Vagina (tissue), 2 donors: ENCODE results near the gene CECR2. TPM values are rescaled to one million over a fixed set of nuclear protein-coding genes. Genes with fewer than 3 reads are reported as not detected.

Source experiments
- DNase-seq, 2 donors: peaks; one replicate each; pipeline ENCODE4 v3.0.0-alpha.2; 2017; ENCODE audit errors: extremely low spot score in 2 of 2
- H3K27ac ChIP-seq: fragments of 200-600 bp; sonication (generic); one replicate; pipeline ENCODE4 v1.5.1; 2019
- H3K27me3 ChIP-seq: fragments of 200-600 bp; sonication (generic); one replicate; pipeline ENCODE4 v1.5.1; 2019
- H3K36me3 ChIP-seq, 2 donors: fragments of 200-600 bp; sonication (generic); one replicate each; pipeline ENCODE4 v1.5.1; 2017 to 2019
- H3K4me1 ChIP-seq: fragments of 200-600 bp; sonication (generic); one replicate; pipeline ENCODE4 v1.5.1; 2019
- H3K4me3 ChIP-seq, 2 donors: fragments of 200-600 bp; sonication (generic); 1 replicate in 1 of 2; 2 replicates in 1 of 2; pipeline ENCODE4 v1.5.1; 2016 to 2019
- H3K9me3 ChIP-seq: fragments of 200-600 bp; sonication (generic); one replicate; pipeline ENCODE4 v1.5.1; 2019
- POLR2A ChIP-seq, 2 donors: fragments of 450-650 bp; IDR thresholded peaks; one replicate each; pipeline ENCODE4 v1.6.1; 2017; ENCODE audit warnings: antibody characterized with exemption in 2 of 2, mild to moderate bottlenecking in 2 of 2, moderate library complexity in 2 of 2
- POLR2AphosphoS5 ChIP-seq, 2 donors: sonication (generic); formaldehyde crosslinking; IDR thresholded peaks; one replicate each; pipeline ENCODE4 v1.9.0; 2017; ENCODE audit warnings: antibody characterized with exemption in 2 of 2, mild to moderate bottlenecking in 2 of 2, low read depth in 1 of 2; ENCODE audit not compliant: insufficient read depth in 1 of 2
- intact Hi-C: fragments of 100-400 bp; cut with DNase I; formaldehyde crosslinking; loops from one replicate; pipeline ENCODE4 v1.15.1; 2023
- total RNA-seq: library from RNA; depleted of rRNA; stranded (reverse); fragments of >200 nt; gene quantifications from one replicate; pipeline ENCODE4 v1.2.3, GENCODE V29; 2016
- TF ChIP-seq, protein P1 (sequence below), 3 experiments: fragments of 450-650 bp in 2 of 3; fragments of 200-600 bp in 1 of 3; sonication (generic) in 1 of 3; IDR thresholded peaks; one replicate each; pipeline ENCODE4 v1.5.1; 2017 to 2019; ENCODE audit warnings: antibody characterized with exemption in 3 of 3, mild to moderate bottlenecking in 2 of 3, moderate library complexity in 2 of 3

Gene CECR2
- total RNA-seq, 1 donor from 2014 or later, result 0.98 TPM

DNA sequence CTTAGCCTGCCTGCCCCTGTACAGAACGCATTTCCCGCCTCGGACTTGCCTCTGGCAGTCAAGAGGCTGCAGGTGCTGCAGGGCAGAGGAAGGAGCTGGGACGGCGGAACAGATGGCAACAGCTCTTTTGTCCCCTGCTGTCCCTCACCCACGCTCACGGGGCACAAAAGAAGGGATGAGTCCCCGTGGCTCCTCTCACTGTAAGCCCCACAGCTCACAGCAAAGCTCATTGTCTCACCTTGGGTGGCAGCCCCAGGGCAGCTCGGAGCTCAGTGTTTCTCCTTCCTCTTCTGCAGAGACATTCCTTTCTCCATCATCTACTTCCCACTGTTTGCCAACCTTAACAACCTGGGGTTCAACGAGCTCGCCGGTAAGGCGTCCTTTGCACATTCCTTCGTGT is 218.4 kb downstream of the CECR2 start:
- H3K4me1 ChIP-seq, result no peaks in the 10 kb centered on the region
- intact Hi-C loops, result no loop called here

DNA sequence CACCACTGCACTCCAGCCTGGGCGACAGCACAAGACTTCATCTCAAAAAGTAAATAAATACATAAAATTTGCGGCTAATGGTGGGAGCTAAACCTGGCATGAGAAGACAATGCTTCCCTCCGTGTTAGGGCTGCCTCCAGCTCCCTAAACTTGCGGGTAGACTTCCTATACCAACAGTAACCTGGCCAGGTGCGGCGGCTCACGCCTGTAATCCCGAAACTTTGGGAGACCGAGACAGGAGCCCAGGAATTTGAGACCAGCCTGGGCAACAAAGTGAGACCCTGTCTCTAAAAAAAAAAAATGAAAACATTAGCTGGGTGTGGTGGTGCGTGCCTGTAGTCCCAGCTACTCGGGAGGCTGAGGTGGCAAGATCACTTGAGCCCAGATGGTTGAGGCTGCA is 219.3 kb downstream of the CECR2 start:
- TF ChIP-seq POLR2A (IDR thresholded peaks at IDR 0.05) (no peak), POLR2AphosphoS5 (IDR thresholded peaks at IDR 0.05; ENCODE audit: insufficient read depth in 1 of 2, low read depth in 1 of 2) (no peak)
- TF ChIP-seq, protein P1, sequence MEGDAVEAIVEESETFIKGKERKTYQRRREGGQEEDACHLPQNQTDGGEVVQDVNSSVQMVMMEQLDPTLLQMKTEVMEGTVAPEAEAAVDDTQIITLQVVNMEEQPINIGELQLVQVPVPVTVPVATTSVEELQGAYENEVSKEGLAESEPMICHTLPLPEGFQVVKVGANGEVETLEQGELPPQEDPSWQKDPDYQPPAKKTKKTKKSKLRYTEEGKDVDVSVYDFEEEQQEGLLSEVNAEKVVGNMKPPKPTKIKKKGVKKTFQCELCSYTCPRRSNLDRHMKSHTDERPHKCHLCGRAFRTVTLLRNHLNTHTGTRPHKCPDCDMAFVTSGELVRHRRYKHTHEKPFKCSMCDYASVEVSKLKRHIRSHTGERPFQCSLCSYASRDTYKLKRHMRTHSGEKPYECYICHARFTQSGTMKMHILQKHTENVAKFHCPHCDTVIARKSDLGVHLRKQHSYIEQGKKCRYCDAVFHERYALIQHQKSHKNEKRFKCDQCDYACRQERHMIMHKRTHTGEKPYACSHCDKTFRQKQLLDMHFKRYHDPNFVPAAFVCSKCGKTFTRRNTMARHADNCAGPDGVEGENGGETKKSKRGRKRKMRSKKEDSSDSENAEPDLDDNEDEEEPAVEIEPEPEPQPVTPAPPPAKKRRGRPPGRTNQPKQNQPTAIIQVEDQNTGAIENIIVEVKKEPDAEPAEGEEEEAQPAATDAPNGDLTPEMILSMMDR (IDR thresholded peaks at IDR 0.05), result no peak
- Histone ChIP-seq H3K4me1 (no peaks in the 10 kb centered on the region), H3K4me3 (no peak overlapping the region), H3K36me3 (peaks cover 0 to 38% of the 10 kb centered on the region in 2 donors), H3K27me3 (no peaks in the 10 kb centered on the region), H3K9me3 (no peaks in the 10 kb centered on the region), H3K27ac (no peak overlapping the region)
- no peak for DNase-seq
- intact Hi-C loops, result no loop called here

More for the DNA sequence above, 218.4 kb downstream of the CECR2 start:
- DNase-seq, result no peak
- TF ChIP-seq, protein P1 (IDR thresholded peaks at IDR 0.05), result no peak
- TF ChIP-seq POLR2A (IDR thresholded peaks at IDR 0.05), result no peak
- H3K36me3 ChIP-seq, result peaks cover 0 to 28% of the 10 kb centered on the region in 2 donors
- H3K27ac ChIP-seq, result no peak overlapping the region
- no peaks in the 10 kb centered on the region for H3K9me3 ChIP-seq
- no peaks in the 10 kb centered on the region for H3K27me3 ChIP-seq
- H3K4me3 ChIP-seq, result no peak overlapping the region

- Histone ChIP-seq H3K4me1 (no peaks in the 10 kb centered on the region), H3K9me3 (no peaks in the 10 kb centered on the region), H3K36me3 (peaks cover 0 to 51% of the 10 kb centered on the region in 2 donors), H3K27me3 (no peaks in the 10 kb centered on the region), H3K27ac (no peak overlapping the region), H3K4me3 (no peak overlapping the region)
- DNase-seq, result no peak
- intact Hi-C loops, result no loop called here
- TF ChIP-seq, protein P1 (IDR thresholded peaks at IDR 0.05), result no peak
- TF ChIP-seq POLR2A (IDR thresholded peaks at IDR 0.05), result no peak
- no peak for TF ChIP-seq POLR2AphosphoS5 (IDR thresholded peaks at IDR 0.05; ENCODE audit: insufficient read depth in 1 of 2, low read depth in 1 of 2)
Observed at GRCh38 chr22:17589810-17590375, 220.6 kb downstream of the CECR2 start.

- TF ChIP-seq POLR2A (IDR thresholded peaks at IDR 0.05) (no peak), POLR2AphosphoS5 (IDR thresholded peaks at IDR 0.05; ENCODE audit: insufficient read depth in 1 of 2, low read depth in 1 of 2) (no peak)
- TF ChIP-seq, protein P1 (IDR thresholded peaks at IDR 0.05), result no peak
- Histone ChIP-seq H3K36me3 (peaks cover 0 to 58% of the 10 kb centered on the region in 2 donors), H3K4me3 (no peak overlapping the region), H3K4me1 (no peaks in the 10 kb centered on the region), H3K9me3 (no peaks in the 10 kb centered on the region), H3K27ac (no peak overlapping the region), H3K27me3 (no peaks in the 10 kb centered on the region)
- no peak for DNase-seq
- intact Hi-C loops, result no loop called here
Observed at GRCh38 chr22:17590586-17590985, 221.3 kb downstream of the CECR2 start.

DNA sequence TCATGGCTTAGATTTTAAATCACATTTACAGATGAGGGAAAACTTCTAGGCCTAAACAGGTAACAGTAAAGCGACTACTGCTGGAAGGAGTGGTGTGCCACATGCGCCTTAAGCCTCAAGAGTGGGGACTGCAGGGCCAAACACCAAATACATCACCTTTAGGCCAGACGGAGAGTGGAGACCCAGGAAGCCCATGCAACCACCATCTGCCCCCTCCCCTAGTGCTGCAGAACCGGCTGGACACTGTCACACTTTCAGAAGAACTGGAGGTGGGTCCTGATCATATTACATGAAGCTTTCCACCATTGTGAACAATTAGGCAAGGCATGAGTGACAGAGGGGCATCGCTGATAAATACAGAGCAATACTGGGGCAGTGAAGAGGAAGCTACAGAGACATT is 222.9 kb downstream of the CECR2 start:
- peaks cover 0 to 74% of the 10 kb centered on the region in 2 donors for H3K36me3 ChIP-seq
- H3K27ac ChIP-seq, result no peak overlapping the region
- TF ChIP-seq, protein P1 (IDR thresholded peaks at IDR 0.05), result no peak
- no peak for TF ChIP-seq POLR2AphosphoS5 (IDR thresholded peaks at IDR 0.05; ENCODE audit: insufficient read depth in 1 of 2, low read depth in 1 of 2)
- intact Hi-C loops, result no loop called here
- H3K9me3 ChIP-seq, result no peaks in the 10 kb centered on the region
- no peaks in the 10 kb centered on the region for H3K4me1 ChIP-seq
- no peak for DNase-seq
- H3K4me3 ChIP-seq, result no peak overlapping the region
- no peaks in the 10 kb centered on the region for H3K27me3 ChIP-seq
